ENCODE measurements around the gene BOD1L2. TPM values are rescaled to one million over a fixed set of nuclear protein-coding genes. Genes with fewer than 3 reads are reported as not detected.

BOD1L2 gene
- total RNA-seq, 1 experiment from 2014 or later, result not detected

Other genes with a start within 250 kb of the BOD1L2 start
- gene ST8SIA3, start 205.5 kb downstream of the BOD1L2 start, total RNA-seq (2021; ENCODE audit: unreplicated experiment), result not detected

Data from HCT116 (cell line).